ENCODE results near the gene ZAR1. TPM values are rescaled to one million over a fixed set of nuclear protein-coding genes. Genes with fewer than 3 reads are reported as not detected.

The ZAR1 gene
- total and polyA plus RNA-seq, 2 experiments from 2014 or later: not detected

DNA sequence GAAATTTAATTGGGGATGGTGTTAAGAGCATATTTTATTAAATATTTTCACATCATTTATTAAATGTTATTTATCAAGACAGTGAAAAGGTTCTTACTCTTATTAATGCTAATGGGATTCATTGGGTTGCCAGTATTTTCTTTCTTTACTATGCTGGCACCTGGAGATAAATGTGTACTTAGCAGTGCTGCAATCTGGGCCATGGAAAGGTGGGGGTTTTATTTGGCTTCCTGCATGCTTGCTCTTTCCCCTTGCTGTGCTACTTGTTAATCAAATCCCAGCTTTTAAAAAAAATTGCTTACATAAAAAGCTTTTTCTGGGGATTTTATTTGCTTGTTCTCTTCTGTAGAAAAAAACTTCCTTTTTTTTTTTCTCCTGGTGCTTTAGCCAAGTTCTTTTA, 48.3 kb downstream of the ZAR1 start:
- no peaks in the 10 kb centered on the region for H3K9me2 ChIP-seq (ENCODE audit: insufficient read depth)

DNA sequence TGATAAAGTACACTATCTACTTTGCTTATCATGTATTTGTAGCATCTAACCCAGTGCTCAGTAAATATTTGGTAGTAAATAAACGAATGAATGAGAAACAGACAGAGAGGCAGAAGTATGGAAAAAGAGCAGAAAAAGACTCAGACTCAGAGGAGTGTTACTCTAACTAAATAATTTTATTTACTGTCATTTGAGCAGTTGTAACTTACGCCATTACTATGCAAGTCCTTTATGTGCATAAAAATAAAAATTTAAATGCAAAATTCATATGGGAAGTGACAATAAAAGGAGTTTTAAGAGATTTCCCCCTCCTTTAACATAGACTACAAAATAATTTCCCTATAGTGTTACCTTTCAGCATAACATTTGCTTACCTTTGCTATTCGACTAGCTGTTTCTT, 49.5 kb downstream of the ZAR1 start:
- H4K20me1 ChIP-seq (ENCODE audit: insufficient read depth): no peaks in the 10 kb centered on the region
- no peaks in the 10 kb centered on the region for H3F3A ChIP-seq (ENCODE audit: insufficient read depth)
- no peak overlapping the region for H3K4me2 ChIP-seq (ENCODE audit: unreplicated experiment)
- no peaks in the 10 kb centered on the region; the same call in 1 of the 2 replicates for H3K4me1 ChIP-seq (ENCODE audit: insufficient read depth)
- in situ Hi-C loops (cut with MboI): loop anchor here (25.0 kb wide), 1 partner anchor 227 kb away; no protein-coding TSS in a partner anchor
- H3K27ac ChIP-seq: no peak overlapping the region
- DNase-seq: no peak
- no peaks in the 10 kb centered on the region for H3K9me2 ChIP-seq (ENCODE audit: insufficient read depth)
- WGBS, 2 experiments (ENCODE audit: low coverage in 1 of 2, low lambda C conversion rate in 2 of 2, missing lambda C conversion rate in 2 of 2): 98% methylated on average over 3 of the region's 3 CpGs
- H3K79me2 ChIP-seq (ENCODE audit: insufficient read depth): no peaks in the 10 kb centered on the region
- H3K9me3 ChIP-seq (ENCODE audit: low read depth): no peaks in the 10 kb centered on the region
- peaks cover 47% of the 10 kb centered on the region for H3K36me3 ChIP-seq (ENCODE audit: low read depth)
- H3K27me3 ChIP-seq (replicated peaks; ENCODE audit: insufficient read depth): no peaks in the 10 kb centered on the region
- H2AFZ ChIP-seq: no peak overlapping the region
- H3K4me3 ChIP-seq: no peak overlapping the region
- TF ChIP-seq EZH2phosphoT487 (IDR thresholded peaks at IDR 0.05; ENCODE audit: insufficient read depth, low read depth) (no peak), EZH2 (IDR thresholded peaks at IDR 0.05; ENCODE audit: insufficient read depth, poor library complexity, severe bottlenecking) (no peak)
- no peak overlapping the region for H3K9ac ChIP-seq

More for the DNA sequence above, 48.3 kb downstream of the ZAR1 start:
- Histone ChIP-seq H3K9ac (no peak overlapping the region), H3K27me3 (replicated peaks; ENCODE audit: insufficient read depth) (no peaks in the 10 kb centered on the region), H3F3A (ENCODE audit: insufficient read depth) (no peaks in the 10 kb centered on the region), H3K4me2 (ENCODE audit: unreplicated experiment) (no peak overlapping the region), H3K4me3 (no peak overlapping the region), H4K20me1 (ENCODE audit: insufficient read depth) (no peaks in the 10 kb centered on the region), H3K36me3 (ENCODE audit: low read depth) (peaks cover 48% of the 10 kb centered on the region), H2AFZ (no peak overlapping the region), H3K4me1 (ENCODE audit: insufficient read depth) (no peaks in the 10 kb centered on the region), H3K9me3 (ENCODE audit: low read depth) (no peaks in the 10 kb centered on the region), H3K79me2 (ENCODE audit: insufficient read depth) (no peaks in the 10 kb centered on the region), H3K27ac (no peak overlapping the region)
- TF ChIP-seq EZH2 (IDR thresholded peaks at IDR 0.05; ENCODE audit: insufficient read depth, poor library complexity, severe bottlenecking) (no peak), EZH2phosphoT487 (IDR thresholded peaks at IDR 0.05; ENCODE audit: insufficient read depth, low read depth) (no peak)
- in situ Hi-C loops (cut with MboI): loop anchor here (25.0 kb wide), 1 partner anchor 226 kb away; no protein-coding TSS in a partner anchor
- no peak for DNase-seq

GRCh38 chr4:48542888-48543287, 52.8 kb downstream of the ZAR1 start:
- TF ChIP-seq EZH2phosphoT487 (IDR thresholded peaks at IDR 0.05; ENCODE audit: insufficient read depth, low read depth) (no peak), EZH2 (IDR thresholded peaks at IDR 0.05; ENCODE audit: insufficient read depth, poor library complexity, severe bottlenecking) (no peak)
- Histone ChIP-seq H3K36me3 (ENCODE audit: low read depth) (peaks cover 67% of the 10 kb centered on the region), H3K9me3 (ENCODE audit: low read depth) (no peaks in the 10 kb centered on the region), H3K27me3 (replicated peaks; ENCODE audit: insufficient read depth) (no peaks in the 10 kb centered on the region), H2AFZ (no peak overlapping the region), H3K9me2 (ENCODE audit: insufficient read depth) (no peaks in the 10 kb centered on the region), H3F3A (ENCODE audit: insufficient read depth) (no peaks in the 10 kb centered on the region), H4K20me1 (ENCODE audit: insufficient read depth) (no peaks in the 10 kb centered on the region), H3K4me1 (ENCODE audit: insufficient read depth) (no peaks in the 10 kb centered on the region; the same call in 1 of the 2 replicates), H3K4me3 (no peak overlapping the region), H3K27ac (no peak overlapping the region), H3K9ac (no peak overlapping the region), H3K79me2 (ENCODE audit: insufficient read depth) (no peaks in the 10 kb centered on the region), H3K4me2 (ENCODE audit: unreplicated experiment) (no peak overlapping the region)
- in situ Hi-C loops (cut with MboI): loop anchor here (25.0 kb wide), 1 partner anchor 231 kb away; no protein-coding TSS in a partner anchor
- 100% methylated on average over 2 of the region's 2 CpGs for WGBS, 2 experiments (ENCODE audit: low coverage in 1 of 2, low lambda C conversion rate in 2 of 2, missing lambda C conversion rate in 2 of 2)
- no peak for DNase-seq

GRCh38 chr4:48543796-48544195, 53.7 kb downstream of the ZAR1 start:
- H3K27me3 ChIP-seq (replicated peaks; ENCODE audit: insufficient read depth): no peaks in the 10 kb centered on the region

More at GRCh38 chr4:48543796-48544195, 53.7 kb downstream of the ZAR1 start:
- no peak overlapping the region for H2AFZ ChIP-seq
- no peaks in the 10 kb centered on the region for H4K20me1 ChIP-seq (ENCODE audit: insufficient read depth)
- H3K36me3 ChIP-seq (ENCODE audit: low read depth): peaks cover 67% of the 10 kb centered on the region
- no peaks in the 10 kb centered on the region for H3K79me2 ChIP-seq (ENCODE audit: insufficient read depth)
- no peaks in the 10 kb centered on the region for H3K9me2 ChIP-seq (ENCODE audit: insufficient read depth)
- in situ Hi-C loops (cut with MboI): loop anchor here (25.0 kb wide), 1 partner anchor 231 kb away; no protein-coding TSS in a partner anchor
- H3F3A ChIP-seq (ENCODE audit: insufficient read depth): no peaks in the 10 kb centered on the region
- H3K4me3 ChIP-seq: no peak overlapping the region
- TF ChIP-seq EZH2phosphoT487 (IDR thresholded peaks at IDR 0.05; ENCODE audit: insufficient read depth, low read depth) (no peak), EZH2 (IDR thresholded peaks at IDR 0.05; ENCODE audit: insufficient read depth, poor library complexity, severe bottlenecking) (no peak)
- H3K9ac ChIP-seq: no peak overlapping the region
- DNase-seq: peak; percentile 8
- no peak overlapping the region for H3K4me2 ChIP-seq (ENCODE audit: unreplicated experiment)
- 71 to 72% methylated on average over 3 of the region's 3 CpGs for WGBS, 2 experiments (ENCODE audit: low coverage in 1 of 2, low lambda C conversion rate in 2 of 2, missing lambda C conversion rate in 2 of 2)
- H3K4me1 ChIP-seq (ENCODE audit: insufficient read depth): no peaks in the 10 kb centered on the region; the same call in 1 of the 2 replicates
- H3K9me3 ChIP-seq (ENCODE audit: low read depth): no peaks in the 10 kb centered on the region
- no peak overlapping the region for H3K27ac ChIP-seq

Other genes starting within 250 kb of the ZAR1 start
- gene TEC, start 220.4 kb upstream of the ZAR1 start, total RNA-seq (2014; rRNA removed; shearing (Covaris generic)): not detected in 2 replicates
- gene TEC, start 220.4 kb upstream of the ZAR1 start, polyA plus RNA-seq (2016; fragmentation: Nextera tagmentation; extraction: Ambion mirVana): 0.28 TPM in 1 of 2 replicates, not detected in the other
- gene SLAIN2, start 148.7 kb upstream of the ZAR1 start, total RNA-seq (2014; rRNA removed; shearing (Covaris generic)): 60.4 and 98.3 TPM in 2 replicates
- gene SLAIN2, start 148.7 kb upstream of the ZAR1 start, polyA plus RNA-seq (2016; fragmentation: Nextera tagmentation; extraction: Ambion mirVana): 41.9 and 46.2 TPM in 2 replicates
- not detected in 2 replicates for gene SLC10A4, start 6.9 kb upstream of the ZAR1 start, total RNA-seq (2014; rRNA removed; shearing (Covaris generic))
- not detected in 2 replicates for gene SLC10A4, start 6.9 kb upstream of the ZAR1 start, polyA plus RNA-seq (2016; fragmentation: Nextera tagmentation; extraction: Ambion mirVana)